Choroid plexus epithelial cell (primary cell): ENCODE data around the gene FAM193A.

ENCODE experiments used
- DNase-seq: peaks from one replicate; pipeline ENCODE4 v3.0.0-alpha.2; 2010; ENCODE audit warnings: low read depth
- H3K4me3 ChIP-seq: 2 replicates; pipeline ENCODE4 v1.5.1; 2011; ENCODE audit warnings: low read depth, mild to moderate bottlenecking, control low read depth, low read length, moderate library complexity
- TF ChIP-seq, protein P1 (sequence below): conservative IDR thresholded peaks from 2 replicates; pipeline ENCODE4 v1.5.1; 2011; ENCODE audit warnings: low read depth, mild to moderate bottlenecking, control low read depth, inconsistent platforms, low read length, moderate library complexity

Gene FAM193A, protein sequence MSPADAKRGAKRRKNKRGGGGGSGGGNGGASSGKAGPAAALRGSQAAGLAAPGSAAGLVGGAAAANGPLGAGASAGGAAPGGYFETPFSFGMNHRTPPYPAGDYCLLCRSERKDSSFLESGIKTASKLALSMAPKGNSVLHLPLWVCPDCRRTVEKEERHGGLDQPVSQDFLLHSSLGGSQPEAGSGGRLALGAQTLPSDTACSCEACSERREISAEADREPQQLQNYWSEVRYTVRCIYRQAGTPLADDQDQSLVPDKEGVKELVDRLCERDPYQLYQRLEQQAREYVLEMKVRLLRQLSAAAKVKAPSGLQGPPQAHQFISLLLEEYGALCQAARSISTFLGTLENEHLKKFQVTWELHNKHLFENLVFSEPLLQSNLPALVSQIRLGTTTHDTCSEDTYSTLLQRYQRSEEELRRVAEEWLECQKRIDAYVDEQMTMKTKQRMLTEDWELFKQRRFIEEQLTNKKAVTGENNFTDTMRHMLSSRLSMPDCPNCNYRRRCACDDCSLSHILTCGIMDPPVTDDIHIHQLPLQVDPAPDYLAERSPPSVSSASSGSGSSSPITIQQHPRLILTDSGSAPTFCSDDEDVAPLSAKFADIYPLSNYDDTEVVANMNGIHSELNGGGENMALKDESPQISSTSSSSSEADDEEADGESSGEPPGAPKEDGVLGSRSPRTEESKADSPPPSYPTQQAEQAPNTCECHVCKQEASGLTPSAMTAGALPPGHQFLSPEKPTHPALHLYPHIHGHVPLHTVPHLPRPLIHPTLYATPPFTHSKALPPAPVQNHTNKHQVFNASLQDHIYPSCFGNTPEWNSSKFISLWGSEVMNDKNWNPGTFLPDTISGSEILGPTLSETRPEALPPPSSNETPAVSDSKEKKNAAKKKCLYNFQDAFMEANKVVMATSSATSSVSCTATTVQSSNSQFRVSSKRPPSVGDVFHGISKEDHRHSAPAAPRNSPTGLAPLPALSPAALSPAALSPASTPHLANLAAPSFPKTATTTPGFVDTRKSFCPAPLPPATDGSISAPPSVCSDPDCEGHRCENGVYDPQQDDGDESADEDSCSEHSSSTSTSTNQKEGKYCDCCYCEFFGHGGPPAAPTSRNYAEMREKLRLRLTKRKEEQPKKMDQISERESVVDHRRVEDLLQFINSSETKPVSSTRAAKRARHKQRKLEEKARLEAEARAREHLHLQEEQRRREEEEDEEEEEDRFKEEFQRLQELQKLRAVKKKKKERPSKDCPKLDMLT (N-terminal part only)

DNA sequence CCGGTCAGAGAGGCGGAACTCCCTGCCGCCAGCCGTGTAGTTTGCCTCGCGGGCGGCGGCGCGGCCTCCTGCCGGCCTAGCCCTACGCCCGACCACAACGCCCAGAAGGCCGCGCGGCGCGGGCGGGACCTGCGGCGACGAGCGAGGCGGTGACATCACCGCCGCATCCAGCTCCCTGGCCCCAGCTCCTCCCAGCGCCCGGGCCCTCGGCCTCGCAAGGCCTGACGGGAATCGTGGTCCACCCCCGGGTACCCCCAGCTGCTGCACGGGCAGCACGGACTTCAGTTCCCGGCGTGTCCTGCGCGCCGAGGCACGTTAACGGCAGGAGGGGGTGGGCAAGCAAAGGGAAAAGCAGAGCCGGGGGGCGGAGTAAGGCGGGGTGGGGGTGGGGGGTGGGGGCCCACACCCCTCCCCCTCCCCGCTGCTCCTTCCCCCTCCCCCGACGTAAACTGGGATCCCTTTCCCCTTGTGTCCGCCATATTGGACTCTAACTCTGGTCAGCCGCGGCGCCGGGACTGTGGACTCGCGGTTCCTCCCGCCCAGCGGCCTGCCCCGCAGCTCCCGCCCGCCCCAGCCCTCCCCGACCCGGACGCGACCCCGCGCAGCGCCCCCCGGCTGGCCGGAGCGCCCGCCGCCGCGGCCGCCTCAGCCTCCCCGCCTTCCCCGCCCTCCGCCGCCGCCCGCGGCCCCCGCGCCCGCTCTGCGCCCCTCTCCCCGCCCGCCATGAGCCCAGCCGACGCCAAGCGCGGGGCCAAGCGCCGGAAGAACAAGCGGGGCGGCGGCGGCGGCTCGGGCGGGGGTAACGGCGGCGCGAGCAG lies at the start of gene FAM193A:
Gene FAM193A (plus strand): TSS at position 455 of the 818 bp plus-strand sequence. CDS start 269 bp downstream, at position 724.
- peak; percentile 100 for DNase-seq
- H3K4me3 ChIP-seq: peak within 1 kb of the TSS; percentile 81
- TF ChIP-seq, protein P1, sequence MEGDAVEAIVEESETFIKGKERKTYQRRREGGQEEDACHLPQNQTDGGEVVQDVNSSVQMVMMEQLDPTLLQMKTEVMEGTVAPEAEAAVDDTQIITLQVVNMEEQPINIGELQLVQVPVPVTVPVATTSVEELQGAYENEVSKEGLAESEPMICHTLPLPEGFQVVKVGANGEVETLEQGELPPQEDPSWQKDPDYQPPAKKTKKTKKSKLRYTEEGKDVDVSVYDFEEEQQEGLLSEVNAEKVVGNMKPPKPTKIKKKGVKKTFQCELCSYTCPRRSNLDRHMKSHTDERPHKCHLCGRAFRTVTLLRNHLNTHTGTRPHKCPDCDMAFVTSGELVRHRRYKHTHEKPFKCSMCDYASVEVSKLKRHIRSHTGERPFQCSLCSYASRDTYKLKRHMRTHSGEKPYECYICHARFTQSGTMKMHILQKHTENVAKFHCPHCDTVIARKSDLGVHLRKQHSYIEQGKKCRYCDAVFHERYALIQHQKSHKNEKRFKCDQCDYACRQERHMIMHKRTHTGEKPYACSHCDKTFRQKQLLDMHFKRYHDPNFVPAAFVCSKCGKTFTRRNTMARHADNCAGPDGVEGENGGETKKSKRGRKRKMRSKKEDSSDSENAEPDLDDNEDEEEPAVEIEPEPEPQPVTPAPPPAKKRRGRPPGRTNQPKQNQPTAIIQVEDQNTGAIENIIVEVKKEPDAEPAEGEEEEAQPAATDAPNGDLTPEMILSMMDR: no peak

DNA sequence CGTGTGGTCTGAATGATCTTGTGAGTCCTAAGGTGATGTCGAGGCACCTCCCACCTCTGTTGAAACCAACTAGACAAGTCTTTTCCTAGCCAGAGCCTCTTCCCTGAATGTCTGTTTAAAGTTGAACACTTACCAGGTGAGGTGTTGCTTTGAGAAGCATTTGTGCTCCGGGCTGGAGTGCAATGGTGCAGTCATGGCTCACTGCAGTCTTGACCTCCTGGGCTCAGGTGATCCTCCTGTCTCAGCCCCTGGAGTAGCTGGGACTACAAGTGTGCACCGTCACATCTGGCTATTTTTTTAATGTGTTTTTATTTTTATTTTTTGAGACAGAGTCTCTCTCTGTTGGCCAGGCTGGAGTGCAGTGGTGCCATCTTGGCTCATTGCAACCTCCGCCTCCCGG lies 49.5 kb upstream of the FAM193A start:
- TF ChIP-seq, protein P1: no peak
- H3K4me3 ChIP-seq: no peak overlapping the region
- DNase-seq: no peak

DNA sequence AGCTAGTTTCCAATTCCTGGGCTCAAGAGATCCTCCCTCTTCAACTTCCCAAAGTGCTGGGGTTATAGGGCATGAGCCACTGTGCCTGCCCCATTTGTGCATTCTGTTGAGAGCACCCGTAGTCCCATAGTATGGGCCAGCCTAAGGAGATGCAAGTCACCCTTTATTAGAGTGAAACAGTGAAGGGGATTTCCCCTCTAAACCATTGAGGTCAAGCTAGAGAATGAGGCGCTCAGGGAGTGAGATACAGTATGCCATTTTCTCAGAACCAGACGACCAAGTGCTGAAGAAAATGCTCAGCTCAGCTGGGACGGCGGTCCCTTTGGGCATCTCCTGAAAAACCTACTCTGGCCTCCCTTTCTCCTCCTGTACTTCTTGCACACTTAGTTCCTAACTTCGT lies 48.8 kb upstream of the FAM193A start:
- TF ChIP-seq, protein P1: no peak
- no peak for DNase-seq
- no peak overlapping the region for H3K4me3 ChIP-seq

DNA sequence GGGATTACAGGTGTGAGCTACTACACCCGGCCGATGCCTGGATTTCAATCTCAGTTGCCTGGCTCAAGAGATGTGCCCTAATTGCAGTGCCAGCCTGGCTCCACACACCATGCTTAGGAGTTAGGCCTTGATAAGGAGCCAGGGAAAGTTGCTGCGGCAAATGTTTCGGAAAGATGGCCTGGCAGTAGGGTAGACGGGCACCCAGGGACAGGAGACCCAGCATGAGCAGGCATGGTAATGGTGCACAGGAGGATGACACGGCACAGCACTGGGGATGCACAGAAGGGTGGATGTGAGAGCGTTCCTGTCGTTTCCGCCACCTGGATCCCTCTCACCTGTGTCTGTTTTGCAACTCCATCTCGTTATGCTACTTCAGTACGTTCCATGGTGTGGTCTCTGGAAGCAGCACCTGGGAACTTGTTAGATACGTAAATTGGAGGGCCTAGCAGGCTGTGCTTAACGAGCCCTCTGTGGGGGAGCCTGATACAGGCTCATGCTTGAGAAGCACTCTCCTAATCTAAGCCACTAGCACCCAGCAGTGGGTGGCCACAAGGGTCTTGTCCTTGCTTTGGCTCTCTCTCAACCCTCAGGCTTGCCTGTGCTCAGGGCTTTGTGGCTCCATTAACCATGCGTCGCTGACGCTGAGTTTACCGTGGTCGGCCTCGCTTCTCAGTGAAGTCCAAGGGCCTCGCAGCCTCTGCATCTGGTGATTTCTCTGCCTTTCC lies 47.2 kb upstream of the FAM193A start:
- TF ChIP-seq, protein P1: no peak
- H3K4me3 ChIP-seq: no peak overlapping the region
- no peak for DNase-seq

DNA sequence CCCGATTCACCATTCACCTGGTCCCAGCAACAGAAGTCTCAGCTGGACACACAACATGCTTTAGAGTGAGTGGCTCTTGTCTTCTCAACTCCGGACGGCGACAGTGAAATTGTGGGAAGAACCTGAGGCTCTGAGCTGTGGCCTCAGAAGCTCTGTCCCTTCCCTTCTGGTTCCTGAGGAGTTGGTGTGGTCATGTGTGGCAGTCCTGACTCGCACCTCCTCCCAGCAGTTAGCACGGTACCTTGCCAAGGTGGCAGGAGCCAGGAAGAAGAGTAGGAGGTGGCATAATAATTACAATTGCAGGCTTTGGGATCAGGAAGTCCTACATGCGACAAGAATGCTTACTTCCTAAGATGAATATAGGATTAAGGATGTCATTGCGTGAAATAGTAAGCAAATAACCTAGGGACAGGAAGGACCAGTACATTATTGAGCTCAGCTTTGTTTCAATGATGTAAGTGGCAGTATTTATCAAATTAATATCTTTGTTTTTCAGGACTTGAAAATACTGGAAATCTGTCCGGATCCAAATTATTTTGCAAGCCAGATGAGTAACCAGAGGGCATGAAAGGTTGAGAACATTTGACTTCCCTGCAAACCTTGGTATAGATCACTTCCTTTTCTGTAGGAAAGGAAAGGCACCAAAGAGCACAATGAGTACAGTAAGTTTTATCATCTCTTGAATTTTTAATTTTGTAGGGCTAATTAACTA lies 46.5 kb upstream of the FAM193A start:
- H3K4me3 ChIP-seq: no peak overlapping the region
- DNase-seq: no peak
- TF ChIP-seq, protein P1: no peak
